Astrocyte (in vitro differentiated cells and primary cell): ENCODE measurements around the gene TOGARAM2.

Experiments used
- EZH2 ChIP-seq: IDR thresholded peaks from 2 replicates; pipeline ENCODE4 v1.6.1; 2012; ENCODE audit warnings: mild to moderate bottlenecking, low read length, inconsistent platforms; ENCODE audit not compliant: insufficient read depth
- TF ChIP-seq, protein P1 (sequence below): IDR thresholded peaks from 2 replicates; pipeline ENCODE4 v1.5.1; 2011; ENCODE audit warnings: low read depth, mild to moderate bottlenecking, inconsistent platforms, low read length, moderate library complexity; ENCODE audit not compliant: insufficient read depth

DNA sequence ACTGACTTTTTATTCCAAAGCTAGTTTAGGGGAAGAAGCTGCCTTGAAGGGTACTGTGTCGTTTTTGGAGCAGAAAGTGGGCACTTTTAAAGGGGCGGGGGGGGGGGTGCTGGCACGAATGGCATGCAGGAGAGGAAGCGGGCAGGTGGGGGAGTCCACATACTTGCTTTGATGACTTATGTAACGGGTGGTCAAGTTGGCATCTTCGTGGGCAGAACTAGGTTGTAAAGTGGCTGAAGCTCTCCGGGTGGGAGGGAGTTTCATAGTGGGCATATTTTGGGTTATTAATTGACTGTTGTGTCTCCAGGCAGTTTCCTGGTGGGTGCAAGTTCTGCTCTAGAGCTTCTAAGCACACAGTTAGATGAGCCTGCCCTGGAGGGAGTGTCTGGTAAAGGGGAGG, 73.3 kb downstream of the TOGARAM2 start:
- TF ChIP-seq, protein P1, sequence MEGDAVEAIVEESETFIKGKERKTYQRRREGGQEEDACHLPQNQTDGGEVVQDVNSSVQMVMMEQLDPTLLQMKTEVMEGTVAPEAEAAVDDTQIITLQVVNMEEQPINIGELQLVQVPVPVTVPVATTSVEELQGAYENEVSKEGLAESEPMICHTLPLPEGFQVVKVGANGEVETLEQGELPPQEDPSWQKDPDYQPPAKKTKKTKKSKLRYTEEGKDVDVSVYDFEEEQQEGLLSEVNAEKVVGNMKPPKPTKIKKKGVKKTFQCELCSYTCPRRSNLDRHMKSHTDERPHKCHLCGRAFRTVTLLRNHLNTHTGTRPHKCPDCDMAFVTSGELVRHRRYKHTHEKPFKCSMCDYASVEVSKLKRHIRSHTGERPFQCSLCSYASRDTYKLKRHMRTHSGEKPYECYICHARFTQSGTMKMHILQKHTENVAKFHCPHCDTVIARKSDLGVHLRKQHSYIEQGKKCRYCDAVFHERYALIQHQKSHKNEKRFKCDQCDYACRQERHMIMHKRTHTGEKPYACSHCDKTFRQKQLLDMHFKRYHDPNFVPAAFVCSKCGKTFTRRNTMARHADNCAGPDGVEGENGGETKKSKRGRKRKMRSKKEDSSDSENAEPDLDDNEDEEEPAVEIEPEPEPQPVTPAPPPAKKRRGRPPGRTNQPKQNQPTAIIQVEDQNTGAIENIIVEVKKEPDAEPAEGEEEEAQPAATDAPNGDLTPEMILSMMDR = no peak
- no peak for TF ChIP-seq EZH2
